Right forelimb (tissue), 1 donor: ENCODE measurements around the gene RSPO4.

ENCODE experiments used
- DNase-seq: peaks from one replicate; pipeline ENCODE4 v3.0.0-alpha.2; 2018

Gene RSPO4

GRCh38 chr20:967796-968742 is 34.0 kb downstream of the RSPO4 start:
- no peak for DNase-seq

- no peak for DNase-seq
Observed at GRCh38 chr20:965956-966355, 36.2 kb downstream of the RSPO4 start.

GRCh38 chr20:963795-964194 is 38.3 kb downstream of the RSPO4 start:
- DNase-seq: no peak

GRCh38 chr20:962683-963082 is 39.4 kb downstream of the RSPO4 start:
- DNase-seq: no peak

GRCh38 chr20:962223-962622 is 39.9 kb downstream of the RSPO4 start:
- DNase-seq: no peak

GRCh38 chr20:961768-962167 is 40.3 kb downstream of the RSPO4 start:
- no peak for DNase-seq

GRCh38 chr20:959996-960615 is 42.0 kb downstream of the RSPO4 start:
- no peak for DNase-seq

GRCh38 chr20:958936-959815 is 42.9 kb downstream of the RSPO4 start:
- no peak for DNase-seq

GRCh38 chr20:957544-957943 is 44.6 kb downstream of the RSPO4 start:
- no peak for DNase-seq

- peak; percentile 83 for DNase-seq
Observed at GRCh38 chr20:956330-956951, 45.7 kb downstream of the RSPO4 start.

- no peak for DNase-seq
Observed at GRCh38 chr20:955656-956055, 46.5 kb downstream of the RSPO4 start.

GRCh38 chr20:955111-955510 is 47.0 kb downstream of the RSPO4 start:
- DNase-seq: no peak

- no peak for DNase-seq
Observed at GRCh38 chr20:953742-954141, 48.4 kb downstream of the RSPO4 start.

GRCh38 chr20:952196-952795 is 49.8 kb downstream of the RSPO4 start:
- no peak for DNase-seq

- no peak for DNase-seq
Observed at GRCh38 chr20:951384-952169, 50.5 kb downstream of the RSPO4 start.

GRCh38 chr20:949717-950116 is 52.4 kb downstream of the RSPO4 start:
- no peak for DNase-seq

- DNase-seq: no peak
Observed at GRCh38 chr20:946826-947225, 55.3 kb downstream of the RSPO4 start.

GRCh38 chr20:945841-946240 is 56.3 kb downstream of the RSPO4 start:
- DNase-seq: no peak

GRCh38 chr20:944774-945410 is 57.2 kb downstream of the RSPO4 start:
- no peak for DNase-seq

GRCh38 chr20:944148-944547 is 58.0 kb downstream of the RSPO4 start:
- no peak for DNase-seq

- no peak for DNase-seq
Observed at GRCh38 chr20:942611-943010, 59.5 kb downstream of the RSPO4 start.
